Suprapubic skin (tissue), 4 donors: ENCODE results near the gene DYRK2.

Experiments
- CTCF ChIP-seq, 2 donors: fragments of 200-600 bp in 1 of 2; fragments of 450-650 bp in 1 of 2; sonication (generic) in 1 of 2; IDR thresholded peaks; one replicate each; pipeline ENCODE4 v1.5.1; 2016 to 2019; ENCODE audit warnings: antibody characterized with exemption in 2 of 2, mild to moderate bottlenecking in 1 of 2, moderate library complexity in 1 of 2
- POLR2A ChIP-seq, 2 donors: fragments of 450-650 bp; IDR thresholded peaks; one replicate each; pipeline ENCODE4 v1.6.1; 2017; ENCODE audit warnings: antibody characterized with exemption in 2 of 2, mild to moderate bottlenecking in 2 of 2, moderate library complexity in 2 of 2
- POLR2AphosphoS5 ChIP-seq, 3 donors: sonication (generic); formaldehyde crosslinking; IDR thresholded peaks; one replicate each; pipeline ENCODE4 v1.6.1; 2017; ENCODE audit warnings: antibody characterized with exemption in 3 of 3

- no peak for TF ChIP-seq POLR2A (IDR thresholded peaks at IDR 0.05)
- no peak for TF ChIP-seq CTCF (IDR thresholded peaks at IDR 0.05)
- no peak for TF ChIP-seq POLR2AphosphoS5 (IDR thresholded peaks at IDR 0.05)
Observed at GRCh38 chr12:67651132-67651695, 2.7 kb downstream of the DYRK2 start.
